Pancreas (tissue), 10 donors: ENCODE measurements around the gene PRKAG3. TPM values are rescaled to one million over a fixed set of nuclear protein-coding genes. Genes with fewer than 3 reads are reported as not detected.

Source experiments
- ATAC-seq, 4 donors: fragments of 200-7000 bp; cut with Tn5 transposase; one replicate each; pipeline versions ENCODE4 v1.8.0 to v1.9.1; 2020; ENCODE audit warnings: mild to moderate bottlenecking in 4 of 4, moderate library complexity in 4 of 4
- DNase-seq, 6 donors: peaks; one replicate each; pipeline ENCODE4 v3.0.0-alpha.2; 2020
- FAIRE-seq: peaks from 2 replicates; lab custom pipeline; 2012; peaks lifted over from hg19 to GRCh38; lab: Jason Lieb, UNC
- H3K27ac ChIP-seq, 4 donors: fragments of 200-600 bp; sonication (generic); 1 replicate in 3 of 4; 2 replicates in 1 of 4; pipeline versions ENCODE4 v1.5.0 to v1.8.0; 2020
- H3K27me3 ChIP-seq, 4 donors: fragments of 200-600 bp; one replicate each; pipeline ENCODE4 v1.8.0; 2021
- H3K36me3 ChIP-seq, 3 donors: fragments of 200-600 bp; sonication (generic) in 1 of 3; one replicate each; pipeline versions ENCODE4 v1.5.0 to v1.8.0; 2020 to 2021
- H3K4me1 ChIP-seq, 3 donors: fragments of 200-600 bp; one replicate each; pipeline ENCODE4 v1.8.0; 2021
- H3K4me3 ChIP-seq, 4 donors: fragments of 200-600 bp; sonication (generic) in 2 of 4; one replicate each; pipeline versions ENCODE4 v1.5.0 to v1.8.0; 2020 to 2021
- H3K9me3 ChIP-seq, 4 donors: fragments of 200-600 bp; one replicate each; pipeline ENCODE4 v1.8.0; 2021
- WGBS, 2 donors: extraction: QIAGEN DNeasy Blood & Tissue Kit; methylation state at CpG; one replicate each; pipeline ENCODE4 v1.1.7; 2013; 5-methylcytosine and 5-hydroxymethylcytosine counted together
- intact Hi-C, 3 donors: fragments of 100-400 bp; cut with DNase I; formaldehyde crosslinking; loops; one replicate each; pipeline versions ENCODE4 v1.11.1 to v1.14.2; 2022
- polyA plus RNA-seq, 2 donors: library from polyadenylated mRNA; stranded (reverse); fragments of 200-250 nt; gene quantifications; one replicate each; pipeline ENCODE4 v1.2.3, GENCODE V29; 2013
- total RNA-seq, 6 donors: library from RNA; stranded (reverse); fragmentation: NEBNext Ultra II Directional in 4 of 6; extraction: Animal tissue kit (Norgen Biotek cat#: 25700) in 4 of 6; gene quantifications; one replicate each; pipeline versions ENCODE4 v1.2.1 to v1.2.4, GENCODE V29; 2021 to 2023
- TF ChIP-seq, protein P1 (sequence below), 4 donors: fragments of 200-600 bp; sonication (generic) in 3 of 4; IDR thresholded peaks; one replicate each; pipeline versions ENCODE4 v1.5.0 to v1.8.0; 2021; ENCODE audit warnings: antibody characterized with exemption in 4 of 4
- donor health status: healthy with polysubstance abuse.
- donor health status: DM: no; HTN: no; CAD: no; lungs with moderate emphysema.
- donor health status: DM: no; HTN: no; CAD: no.
- donor health status: control.
- donor health status: control.
- donor health status: Bipolar disorder and iron deficiency.
- donor health status: DM: yes; HTN: yes; CAD: no.
- donor health status: DM: no; HTN: no; CAD: no.
- donor health status: DM: no; HTN: no; CAD: no.
- donor health status: DM: yes; HTN: yes; CAD: no.

The PRKAG3 gene
- total and polyA plus RNA-seq, 8 donors: not detected

DNA sequence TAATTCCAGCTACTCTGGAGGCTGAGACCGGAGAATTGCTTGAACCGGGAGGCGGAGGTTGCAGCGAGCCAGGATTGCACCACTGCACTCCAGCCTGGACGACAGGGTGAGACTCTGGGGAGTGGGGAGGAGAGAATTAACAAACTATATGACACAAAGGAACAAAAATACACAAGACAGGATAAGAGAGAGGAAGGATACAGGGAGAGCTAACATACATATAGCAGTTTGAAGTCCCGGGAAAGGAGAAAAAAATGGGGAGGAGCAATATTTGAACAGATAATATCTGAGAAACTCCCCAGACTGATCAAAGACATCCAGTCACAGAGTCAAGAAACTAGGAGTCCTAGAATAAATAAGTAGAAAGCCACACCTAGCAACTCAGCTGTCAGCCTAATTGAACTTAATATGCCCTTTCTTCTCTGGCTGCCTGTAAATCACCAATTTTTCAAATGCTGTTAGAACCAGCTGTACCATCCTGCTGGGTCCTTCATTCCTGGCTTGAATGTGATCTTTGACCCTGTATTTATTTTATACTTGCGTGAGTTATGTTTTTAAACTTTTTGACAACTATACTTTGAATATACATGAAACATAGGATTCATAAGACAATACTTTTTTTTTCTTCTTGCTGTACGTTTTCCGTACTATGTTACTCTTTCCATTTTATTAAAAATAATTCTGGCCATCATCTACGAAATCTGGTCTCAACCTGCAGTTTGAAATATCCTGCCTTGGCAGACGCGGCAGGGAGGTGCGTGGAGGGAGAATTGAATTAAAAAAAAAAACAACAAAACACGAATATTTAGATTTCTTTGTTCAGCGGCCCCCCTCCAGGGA, 50.5 kb downstream of the PRKAG3 start:
- ATAC-seq (peak in 3 of 4 donors; percentile 28 to 44 (median 33)), FAIRE-seq (no peak), DNase-seq (no peak)
- TF ChIP-seq, protein P1, sequence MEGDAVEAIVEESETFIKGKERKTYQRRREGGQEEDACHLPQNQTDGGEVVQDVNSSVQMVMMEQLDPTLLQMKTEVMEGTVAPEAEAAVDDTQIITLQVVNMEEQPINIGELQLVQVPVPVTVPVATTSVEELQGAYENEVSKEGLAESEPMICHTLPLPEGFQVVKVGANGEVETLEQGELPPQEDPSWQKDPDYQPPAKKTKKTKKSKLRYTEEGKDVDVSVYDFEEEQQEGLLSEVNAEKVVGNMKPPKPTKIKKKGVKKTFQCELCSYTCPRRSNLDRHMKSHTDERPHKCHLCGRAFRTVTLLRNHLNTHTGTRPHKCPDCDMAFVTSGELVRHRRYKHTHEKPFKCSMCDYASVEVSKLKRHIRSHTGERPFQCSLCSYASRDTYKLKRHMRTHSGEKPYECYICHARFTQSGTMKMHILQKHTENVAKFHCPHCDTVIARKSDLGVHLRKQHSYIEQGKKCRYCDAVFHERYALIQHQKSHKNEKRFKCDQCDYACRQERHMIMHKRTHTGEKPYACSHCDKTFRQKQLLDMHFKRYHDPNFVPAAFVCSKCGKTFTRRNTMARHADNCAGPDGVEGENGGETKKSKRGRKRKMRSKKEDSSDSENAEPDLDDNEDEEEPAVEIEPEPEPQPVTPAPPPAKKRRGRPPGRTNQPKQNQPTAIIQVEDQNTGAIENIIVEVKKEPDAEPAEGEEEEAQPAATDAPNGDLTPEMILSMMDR (IDR thresholded peaks at IDR 0.05): no peak
- no peaks in the 10 kb centered on the region for H3K27me3 ChIP-seq
- whole genome bisulfite sequencing, 2 donors: 36 to 39% methylated on average over 15 of the region's 15 CpGs
- intact Hi-C loops: no loop called here
- no peaks in the 10 kb centered on the region for H3K36me3 ChIP-seq
- no peaks in the 10 kb centered on the region for H3K9me3 ChIP-seq
- H3K27ac ChIP-seq: peak overlapping the region in 2 of 4 donors; percentile 65 to 73
- peak overlapping the region; percentile 55 to 69 (median 64) for H3K4me3 ChIP-seq
- peaks cover 0 to 4% (median 0%) of the 10 kb centered on the region in 3 donors for H3K4me1 ChIP-seq

- no peak overlapping the region for H3K4me3 ChIP-seq
- TF ChIP-seq, protein P1 (IDR thresholded peaks at IDR 0.05): no peak
- FAIRE-seq (no peak), DNase-seq (no peak), ATAC-seq (no peak)
- no peaks in the 10 kb centered on the region for H3K27me3 ChIP-seq
- no peaks in the 10 kb centered on the region for H3K36me3 ChIP-seq
- H3K27ac ChIP-seq: no peak overlapping the region
- 88 to 90% methylated on average over 2 of the region's 2 CpGs for WGBS, 2 donors
- no peaks in the 10 kb centered on the region for H3K9me3 ChIP-seq
- H3K4me1 ChIP-seq: peaks cover 0 to 4% (median 0%) of the 10 kb centered on the region in 3 donors
- intact Hi-C loops: no loop called here
Measured at GRCh38 chr2:218780046-218780445, 51.6 kb downstream of the PRKAG3 start.

GRCh38 chr2:218777276-218777990, 54.2 kb downstream of the PRKAG3 start:
- WGBS, 2 donors: 89 to 95% methylated on average over 9 of the region's 9 CpGs
- Histone ChIP-seq H3K4me1 (peaks cover 0 to 4% (median 0%) of the 10 kb centered on the region in 3 donors), H3K27me3 (no peaks in the 10 kb centered on the region), H3K9me3 (no peaks in the 10 kb centered on the region), H3K36me3 (no peaks in the 10 kb centered on the region), H3K27ac (no peak overlapping the region), H3K4me3 (no peak overlapping the region)
- no peak for ATAC-seq
- TF ChIP-seq, protein P1 (IDR thresholded peaks at IDR 0.05): no peak
- intact Hi-C loops: no loop called here
- no peak for DNase-seq
- no peak for FAIRE-seq

GRCh38 chr2:218776488-218776887, 55.1 kb downstream of the PRKAG3 start:
- Histone ChIP-seq H3K9me3 (no peaks in the 10 kb centered on the region), H3K36me3 (no peaks in the 10 kb centered on the region), H3K4me3 (no peak overlapping the region), H3K27ac (no peak overlapping the region), H3K4me1 (peaks cover 0 to 4% (median 0%) of the 10 kb centered on the region in 3 donors), H3K27me3 (no peaks in the 10 kb centered on the region)
- intact Hi-C loops: no loop called here
- TF ChIP-seq, protein P1 (IDR thresholded peaks at IDR 0.05): no peak
- DNase-seq: no peak
- no peak for ATAC-seq
- WGBS, 2 donors: 90 to 100% methylated on average over 1 of the region's 1 CpG
- no peak for FAIRE-seq
